ENCODE data around the gene HSPB1.
A peak's percentile ranks its signal among the peaks of the same experiment; 100 is the strongest.

HSPB1 gene

DNA sequence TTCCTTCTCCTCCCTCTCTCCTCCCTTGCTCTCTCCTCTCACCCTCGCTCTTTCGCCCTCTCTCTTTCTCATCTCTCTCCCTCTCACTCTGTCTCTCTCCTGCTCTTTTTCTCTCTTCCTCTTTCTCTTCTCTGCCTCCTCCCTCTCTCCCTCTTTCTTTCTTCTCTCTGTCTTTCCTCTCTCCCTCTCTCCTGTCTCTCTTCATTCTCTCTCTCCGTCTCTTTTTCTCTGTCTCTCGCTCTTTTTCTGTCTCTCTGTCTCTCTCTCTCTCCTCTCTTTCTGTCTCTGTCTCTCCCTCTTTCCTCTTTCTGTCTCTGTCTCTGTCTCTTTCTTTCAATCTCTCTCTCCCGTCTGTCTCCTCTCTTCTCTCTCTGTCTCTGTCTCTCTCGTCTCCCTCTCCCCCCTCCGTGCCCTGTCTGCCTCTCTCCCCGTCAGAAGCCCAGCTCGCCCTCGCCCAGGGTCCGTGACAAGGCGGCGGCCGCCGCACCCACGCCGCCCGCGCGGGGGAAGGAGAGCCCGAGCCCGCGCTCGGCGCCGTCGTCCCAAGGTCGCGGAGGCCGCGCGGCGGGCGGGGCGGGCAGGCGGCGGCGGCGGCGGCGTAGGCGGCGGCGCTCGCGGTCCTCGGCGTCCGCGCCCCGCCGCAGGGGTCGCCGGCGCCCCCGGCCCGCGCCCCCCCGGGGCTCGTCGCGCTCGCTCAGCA, 21.3 kb upstream of the HSPB1 start (continued):
- TF ChIP-seq, protein P1, sequence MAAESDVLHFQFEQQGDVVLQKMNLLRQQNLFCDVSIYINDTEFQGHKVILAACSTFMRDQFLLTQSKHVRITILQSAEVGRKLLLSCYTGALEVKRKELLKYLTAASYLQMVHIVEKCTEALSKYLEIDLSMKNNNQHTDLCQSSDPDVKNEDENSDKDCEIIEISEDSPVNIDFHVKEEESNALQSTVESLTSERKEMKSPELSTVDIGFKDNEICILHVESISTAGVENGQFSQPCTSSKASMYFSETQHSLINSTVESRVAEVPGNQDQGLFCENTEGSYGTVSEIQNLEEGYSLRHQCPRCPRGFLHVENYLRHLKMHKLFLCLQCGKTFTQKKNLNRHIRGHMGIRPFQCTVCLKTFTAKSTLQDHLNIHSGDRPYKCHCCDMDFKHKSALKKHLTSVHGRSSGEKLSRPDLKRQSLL (tag by site-specific recombination; IDR thresholded peaks at IDR 0.05), result no peak
- TF ChIP-seq ZFHX2 (tag by site-specific recombination; conservative IDR thresholded peaks at IDR 0.05) (peak; percentile 83), ZNF654 (tag by site-specific recombination; IDR thresholded peaks at IDR 0.05; ENCODE audit: low read depth) (no peak), ZNF530 (tag by site-specific recombination; IDR thresholded peaks at IDR 0.05; ENCODE audit: low read depth) (no peak), ZEB2 (tag by site-specific recombination; IDR thresholded peaks at IDR 0.05) (no peak), ZNF341 (tag by site-specific recombination; IDR thresholded peaks at IDR 0.05; ENCODE audit: low read depth) (no peak), ZNF423 (tag by site-specific recombination; IDR thresholded peaks at IDR 0.05) (no peak), ZNF558 (tag by site-specific recombination; IDR thresholded peaks at IDR 0.05) (no peak), ZNF10 (tag by site-specific recombination; IDR thresholded peaks at IDR 0.05) (no peak), HIC1 (tag by site-specific recombination; IDR thresholded peaks at IDR 0.05) (no peak), OSR2 (tag by site-specific recombination; IDR thresholded peaks at IDR 0.05) (no peak), ZNF670 (tag by site-specific recombination; IDR thresholded peaks at IDR 0.05; ENCODE audit: low read depth) (no peak), SP3 (tag by site-specific recombination; IDR thresholded peaks at IDR 0.05) (no peak), ZNF677 (tag by site-specific recombination; IDR thresholded peaks at IDR 0.05) (no peak), ZNF174 (tag by site-specific recombination; IDR thresholded peaks at IDR 0.05) (no peak), ZNF16 (tag by site-specific recombination; IDR thresholded peaks at IDR 0.05; ENCODE audit: low read depth) (no peak), ZNF624 (tag by site-specific recombination; IDR thresholded peaks at IDR 0.05) (no peak), ZBTB48 (tag by site-specific recombination; IDR thresholded peaks at IDR 0.05) (peak; percentile 8; the same call in 1 of the 2 replicates), ZNF138 (tag by site-specific recombination; IDR thresholded peaks at IDR 0.05; ENCODE audit: borderline replicate concordance) (no peak), ZFP41 (tag by site-specific recombination; IDR thresholded peaks at IDR 0.05; ENCODE audit: borderline replicate concordance) (no peak), ZNF24 (tag by site-specific recombination; IDR thresholded peaks at IDR 0.05) (no peak), ZNF302 (tag by site-specific recombination; IDR thresholded peaks at IDR 0.05; ENCODE audit: low read depth) (no peak), ZNF133 (tag by site-specific recombination; IDR thresholded peaks at IDR 0.05) (no peak), ZIC2 (tag by site-specific recombination; IDR thresholded peaks at IDR 0.05) (no peak), ZFP37 (tag by site-specific recombination; IDR thresholded peaks at IDR 0.05) (no peak), ZNF324 (tag by site-specific recombination; IDR thresholded peaks at IDR 0.05) (no peak), ZNF623 (tag by site-specific recombination; IDR thresholded peaks at IDR 0.05) (no peak), ZBTB7A (tag by site-specific recombination; IDR thresholded peaks at IDR 0.05; ENCODE audit: low read depth) (no peak), ZNF830 (tag by site-specific recombination; IDR thresholded peaks at IDR 0.05; ENCODE audit: low read depth) (no peak), ZNF335 (tag by site-specific recombination; conservative IDR thresholded peaks at IDR 0.05) (peak; percentile 41; the same call in 1 of the 2 replicates), ZBTB10 (tag by site-specific recombination; IDR thresholded peaks at IDR 0.05) (no peak), ZNF785 (tag by site-specific recombination; IDR thresholded peaks at IDR 0.05) (no peak), ZNF548 (tag by site-specific recombination; IDR thresholded peaks at IDR 0.05) (no peak), ZNF837 (tag by site-specific recombination; IDR thresholded peaks at IDR 0.05) (no peak)
- TF ChIP-seq, protein P2, sequence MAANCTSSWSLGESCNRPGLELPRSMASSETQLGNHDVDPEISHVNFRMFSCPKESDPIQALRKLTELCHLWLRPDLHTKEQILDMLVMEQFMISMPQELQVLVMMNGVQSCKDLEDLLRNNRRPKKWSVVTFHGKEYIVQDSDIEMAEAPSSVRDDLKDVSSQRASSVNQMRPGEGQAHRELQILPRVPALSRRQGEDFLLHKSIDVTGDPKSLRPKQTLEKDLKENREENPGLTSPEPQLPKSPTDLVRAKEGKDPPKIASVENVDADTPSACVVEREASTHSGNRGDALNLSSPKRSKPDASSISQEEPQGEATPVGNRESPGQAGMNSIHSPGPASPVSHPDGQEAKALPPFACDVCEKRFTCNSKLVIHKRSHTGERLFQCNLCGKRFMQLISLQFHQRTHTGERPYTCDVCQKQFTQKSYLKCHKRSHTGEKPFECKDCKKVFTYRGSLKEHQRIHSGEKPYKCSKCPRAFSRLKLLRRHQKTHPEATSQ (tag by site-specific recombination; IDR thresholded peaks at IDR 0.05), result no peak
